CD1c-positive myeloid dendritic cell (primary cell): ENCODE results near the gene ATP5F1D.
"Not testable (repeated sequence)": the region's sequence is repeated elsewhere in the genome, so short reads cannot be mapped to it uniquely, and the experiment has no call there.

Experiments
- DNase-seq: peaks from one replicate; pipeline ENCODE4 v3.0.0-alpha.2; 2016; ENCODE audit errors: extremely low spot score

The ATP5F1D gene

DNA sequence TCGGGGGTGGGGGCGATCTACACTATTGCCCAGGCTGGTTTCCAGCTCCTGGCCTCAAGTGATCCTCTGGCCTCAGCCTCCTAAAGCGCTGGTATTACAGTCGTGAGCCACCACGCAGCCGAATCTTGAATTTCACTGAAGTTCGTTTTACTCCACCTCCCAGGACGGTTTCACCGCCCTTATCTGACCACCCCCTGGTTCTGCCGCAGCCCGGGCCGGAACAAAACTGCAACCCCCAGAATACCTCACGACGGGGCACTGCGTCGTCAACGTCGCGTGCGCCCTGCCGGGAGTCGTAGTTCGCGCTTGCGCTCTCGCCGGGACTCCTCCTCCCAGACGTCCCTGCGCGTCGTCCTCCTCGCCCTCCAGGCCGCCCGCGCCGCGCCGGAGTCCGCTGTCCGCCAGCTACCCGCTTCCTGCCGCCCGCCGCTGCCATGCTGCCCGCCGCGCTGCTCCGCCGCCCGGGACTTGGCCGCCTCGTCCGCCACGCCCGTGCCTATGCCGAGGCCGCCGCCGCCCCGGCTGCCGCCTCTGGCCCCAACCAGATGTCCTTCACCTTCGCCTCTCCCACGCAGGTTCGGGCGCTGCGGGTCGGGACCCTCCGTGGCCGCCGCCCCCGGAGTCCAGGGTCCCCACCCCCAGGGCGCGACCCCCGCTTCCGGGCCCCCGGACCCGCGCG is at the start of gene ATP5F1D:
TSS of gene ATP5F1D (plus strand) at position 335 of the 679 bp plus-strand sequence. CDS start at position 435, 100 bp downstream.
- DNase-seq = peak; percentile 98

GRCh38 chr19:1199531-1199930 is 42.0 kb upstream of the ATP5F1D start:
- DNase-seq = no peak

DNA sequence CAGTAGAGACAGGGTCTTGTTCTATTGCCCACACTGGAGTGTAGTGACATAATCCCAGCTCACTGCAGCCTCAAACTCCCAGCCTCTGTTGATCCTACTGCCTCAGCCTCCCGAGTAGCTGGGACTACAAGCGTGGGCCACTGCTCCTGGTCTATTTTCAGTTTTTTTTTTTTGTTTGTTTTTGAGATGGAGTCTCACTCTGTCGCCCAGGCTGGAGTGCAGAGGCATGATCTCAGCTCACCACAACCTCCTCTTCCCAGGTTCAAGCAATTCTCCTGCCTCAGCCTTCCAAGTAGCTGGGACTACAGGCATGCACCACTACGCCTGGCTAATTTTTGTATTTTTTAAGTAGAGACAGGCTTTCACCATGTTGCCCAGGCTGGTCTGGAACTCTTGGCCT is 40.9 kb upstream of the ATP5F1D start:
- DNase-seq = not testable (repeated sequence)

DNA sequence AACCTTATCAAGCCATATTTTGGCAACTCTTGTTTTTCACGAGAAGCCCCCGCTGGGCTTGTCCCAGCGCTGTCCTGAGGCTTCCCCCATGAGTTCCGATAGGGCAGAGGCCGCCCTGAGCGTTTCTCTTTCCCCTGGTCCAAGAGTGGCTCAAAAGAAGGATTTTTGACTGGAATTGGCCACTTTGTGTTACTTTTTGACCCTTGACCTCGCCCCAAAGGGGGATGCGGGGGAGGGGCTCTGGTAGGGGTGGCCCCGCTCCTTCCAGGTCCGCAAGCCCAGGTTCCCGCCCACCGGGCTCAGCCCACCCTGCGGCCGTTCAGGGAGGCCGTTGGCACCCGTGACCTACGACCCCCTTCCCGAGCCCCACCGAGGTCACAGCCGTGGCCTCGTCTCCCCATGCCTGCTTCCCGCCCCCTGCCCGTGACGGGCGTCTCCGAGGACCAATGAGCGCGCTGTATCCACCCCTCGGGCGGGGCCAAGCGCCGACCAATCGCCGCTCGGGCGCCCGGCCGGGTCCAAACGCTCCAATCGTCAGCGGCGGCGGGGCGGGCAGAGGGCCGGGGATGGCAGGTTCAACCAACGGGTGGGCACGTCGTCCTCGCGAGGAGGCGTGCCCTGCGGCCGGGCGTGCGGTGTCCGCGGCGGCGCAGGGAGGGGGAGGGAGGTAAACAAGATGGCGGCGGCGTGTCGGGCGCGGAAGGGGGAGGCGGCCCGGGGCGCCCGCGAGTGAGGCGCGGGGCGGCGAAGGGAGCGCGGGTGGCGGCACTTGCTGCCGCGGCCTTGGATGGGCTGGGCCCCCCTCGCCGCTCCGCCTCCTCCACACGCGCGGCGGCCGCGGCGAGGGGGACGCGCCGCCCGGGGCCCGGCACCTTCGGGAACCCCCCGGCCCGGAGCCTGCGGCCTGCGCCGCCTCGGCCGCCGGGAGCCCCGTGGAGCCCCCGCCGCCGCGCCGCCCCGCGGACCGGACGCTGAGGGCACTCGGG is 36.1 kb upstream of the ATP5F1D start, which contains the start of gene STK11:
TSS of gene STK11 (plus strand) at position 665 of the 986 bp plus-strand sequence. CDS start 1,136 bp downstream, outside the sequence.
- peak; percentile 99 for DNase-seq

DNA sequence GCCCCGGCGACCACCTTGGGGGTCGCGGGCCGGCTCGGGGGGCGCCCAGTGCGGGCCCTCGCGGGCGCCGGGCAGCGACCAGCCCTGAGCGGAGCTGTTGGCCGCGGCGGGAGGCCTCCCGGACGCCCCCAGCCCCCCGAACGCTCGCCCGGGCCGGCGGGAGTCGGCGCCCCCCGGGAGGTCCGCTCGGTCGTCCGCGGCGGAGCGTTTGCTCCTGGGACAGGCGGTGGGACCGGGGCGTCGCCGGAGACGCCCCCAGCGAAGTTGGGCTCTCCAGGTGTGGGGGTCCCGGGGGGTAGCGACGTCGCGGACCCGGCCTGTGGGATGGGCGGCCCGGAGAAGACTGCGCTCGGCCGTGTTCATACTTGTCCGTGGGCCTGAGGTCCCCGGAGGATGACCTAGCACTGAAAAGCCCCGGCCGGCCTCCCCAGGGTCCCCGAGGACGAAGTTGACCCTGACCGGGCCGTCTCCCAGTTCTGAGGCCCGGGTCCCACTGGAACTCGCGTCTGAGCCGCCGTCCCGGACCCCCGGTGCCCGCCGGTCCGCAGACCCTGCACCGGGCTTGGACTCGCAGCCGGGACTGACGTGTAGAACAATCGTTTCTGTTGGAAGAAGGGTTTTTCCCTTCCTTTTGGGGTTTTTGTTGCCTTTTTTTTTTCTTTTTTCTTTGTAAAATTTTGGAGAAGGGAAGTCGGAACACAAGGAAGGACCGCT is 35.2 kb upstream of the ATP5F1D start:
- DNase-seq = peak; percentile 18

- peak; percentile 50 for DNase-seq
Observed at GRCh38 chr19:1206864-1207450, 34.6 kb upstream of the ATP5F1D start.

GRCh38 chr19:1208830-1209229 is 32.7 kb upstream of the ATP5F1D start:
- DNase-seq = not testable (repeated sequence)

DNA sequence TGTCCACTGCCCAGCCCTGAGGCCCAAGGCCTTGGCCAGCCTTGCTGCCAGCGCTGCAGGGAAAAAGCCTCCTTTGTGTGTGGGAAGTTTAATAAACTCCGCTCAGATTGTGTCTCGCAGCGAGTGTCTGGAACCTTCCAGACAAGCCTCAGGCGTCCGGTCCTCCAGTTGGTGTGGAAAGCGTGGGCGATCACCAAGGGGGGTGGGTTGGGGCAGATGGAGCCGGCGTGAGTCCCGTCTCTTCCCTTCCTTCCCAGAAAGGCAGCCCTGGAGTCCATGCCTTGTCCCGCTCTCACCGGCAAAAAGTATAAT is 31.4 kb upstream of the ATP5F1D start:
- DNase-seq = no peak

- DNase-seq = no peak
Observed at GRCh38 chr19:1211494-1212234, 29.9 kb upstream of the ATP5F1D start.

- DNase-seq = peak; percentile 95
Observed at GRCh38 chr19:1213391-1214286, 27.9 kb upstream of the ATP5F1D start.

DNA sequence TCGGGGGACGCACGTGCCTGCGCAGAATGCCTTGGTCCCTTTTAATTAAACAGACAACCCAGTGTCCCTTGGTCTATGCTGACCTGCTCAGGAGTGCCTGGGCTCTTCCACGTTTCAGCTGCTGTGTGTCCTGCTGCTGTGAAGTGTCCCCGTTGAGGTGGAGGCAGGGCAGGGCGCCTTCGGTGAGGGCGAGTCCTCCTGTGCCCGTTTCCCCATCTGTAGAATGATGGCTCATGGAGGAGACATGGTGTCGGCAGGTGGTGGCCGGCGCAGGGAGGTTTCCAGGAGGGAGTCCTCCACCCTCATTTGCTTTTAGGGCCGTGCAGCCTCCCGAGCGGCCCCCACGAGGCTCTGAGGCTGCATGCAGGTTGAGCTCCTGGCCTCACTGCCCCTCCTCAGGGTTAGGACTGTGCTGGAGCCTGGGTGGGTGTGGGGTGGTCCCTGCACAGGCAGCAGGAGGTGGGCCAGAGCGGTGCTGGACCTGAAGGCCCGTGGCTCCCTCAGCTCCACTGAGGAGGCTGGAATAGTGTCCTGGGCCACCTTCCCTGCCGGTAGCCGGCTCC is 27.2 kb upstream of the ATP5F1D start:
- DNase-seq = no peak

GRCh38 chr19:1214862-1215731 is 26.5 kb upstream of the ATP5F1D start:
- no peak for DNase-seq

GRCh38 chr19:1216756-1217155 is 24.8 kb upstream of the ATP5F1D start:
- no peak for DNase-seq

GRCh38 chr19:1217366-1217765 is 24.2 kb upstream of the ATP5F1D start:
- DNase-seq = no peak

DNA sequence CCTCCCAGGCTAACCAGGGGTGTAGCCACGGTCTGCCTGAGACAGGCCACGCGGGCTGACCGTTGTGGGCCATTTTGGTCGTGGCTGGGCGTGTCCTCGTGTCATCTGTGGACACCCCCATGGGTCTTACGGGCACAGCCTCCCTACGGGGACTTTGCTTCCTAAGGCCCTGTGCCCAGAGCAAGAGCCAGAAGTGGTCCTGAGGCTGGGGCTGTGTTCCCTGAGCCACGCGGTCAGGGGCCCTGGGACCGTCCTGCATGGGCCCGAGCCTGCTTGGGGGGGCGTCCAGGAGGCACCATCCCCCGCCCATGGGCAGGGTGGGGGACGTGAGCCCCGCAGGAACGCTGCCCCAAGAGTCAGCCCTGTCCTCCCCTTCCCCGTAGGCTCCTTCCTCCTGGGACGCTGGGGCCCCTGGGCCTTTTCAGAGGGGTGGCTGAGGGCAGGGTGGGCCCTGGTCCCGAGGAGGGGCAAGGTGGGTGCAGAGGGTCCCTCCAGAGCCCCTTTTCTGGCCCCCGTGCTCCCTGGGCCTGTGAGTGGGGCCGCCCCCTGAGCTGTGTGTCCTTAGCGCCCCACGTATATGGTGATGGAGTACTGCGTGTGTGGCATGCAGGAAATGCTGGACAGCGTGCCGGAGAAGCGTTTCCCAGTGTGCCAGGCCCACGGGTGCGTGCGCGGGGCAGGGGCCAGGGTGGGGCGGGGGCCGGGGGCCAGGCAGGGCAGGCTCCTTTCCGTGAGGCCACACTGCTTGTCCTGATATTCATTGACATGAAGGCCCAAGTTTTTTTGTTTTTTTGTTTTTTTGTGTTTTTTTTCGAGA is 22.6 kb upstream of the ATP5F1D start:
- DNase-seq = no peak

GRCh38 chr19:1219786-1220476 is 21.6 kb upstream of the ATP5F1D start:
- DNase-seq = no peak

DNA sequence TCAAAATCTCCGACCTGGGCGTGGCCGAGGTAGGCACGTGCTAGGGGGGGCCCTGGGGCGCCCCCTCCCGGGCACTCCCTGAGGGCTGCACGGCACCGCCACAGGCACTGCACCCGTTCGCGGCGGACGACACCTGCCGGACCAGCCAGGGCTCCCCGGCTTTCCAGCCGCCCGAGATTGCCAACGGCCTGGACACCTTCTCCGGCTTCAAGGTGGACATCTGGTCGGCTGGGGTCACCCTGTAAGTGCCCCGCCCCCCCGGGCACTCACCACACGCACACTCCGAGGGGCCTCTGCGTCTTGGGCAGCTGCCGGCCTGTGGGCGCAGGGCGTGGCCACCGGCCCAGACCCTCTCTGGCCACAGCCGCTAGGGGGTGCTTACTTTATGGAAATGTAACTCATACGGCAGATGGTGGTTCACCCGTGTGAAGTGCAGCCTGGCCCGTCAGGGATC is 21.0 kb upstream of the ATP5F1D start:
- no peak for DNase-seq
